Hematopoietic multipotent progenitor cell treated with erythropoietin and hydrocortisone succinate and interleukin-3 and kit ligand, for 15 days (in vitro differentiated cells): Measurements from ENCODE around the gene ACTN1.

Source experiments
- DNase-seq: peaks from one replicate; pipeline ENCODE4 v3.0.0-alpha.2; 2015; ENCODE audit warnings: low spot score

The ACTN1 gene

DNA sequence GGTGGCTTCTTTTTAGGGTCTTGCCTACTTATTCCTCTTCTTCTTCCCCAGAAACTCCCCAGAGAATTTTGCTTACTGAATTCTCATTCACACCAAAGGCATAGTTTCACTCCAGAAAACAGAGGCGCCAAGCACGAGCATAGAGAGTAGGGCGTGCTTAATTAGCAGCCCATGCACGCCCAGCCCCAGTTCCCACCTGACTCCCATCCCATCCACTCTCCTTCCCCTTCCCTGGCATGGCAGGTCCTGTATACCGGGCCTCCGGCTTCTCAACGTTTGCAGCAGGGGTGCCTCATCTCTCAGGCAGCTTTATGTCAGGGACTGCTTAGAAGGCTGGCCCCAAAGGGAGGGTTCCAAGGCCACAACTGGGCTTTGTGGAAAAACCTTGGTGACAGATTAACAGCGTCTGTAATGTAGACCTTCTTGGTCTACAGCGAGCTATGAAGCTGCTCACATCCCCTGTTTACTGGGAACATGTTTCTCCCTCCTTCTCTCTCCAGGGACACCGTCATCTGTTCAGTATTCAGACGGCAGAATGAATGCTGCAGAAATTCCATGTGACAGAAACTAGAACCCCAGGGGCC is 62.7 kb downstream of the ACTN1 start:
- DNase-seq = no peak

DNA sequence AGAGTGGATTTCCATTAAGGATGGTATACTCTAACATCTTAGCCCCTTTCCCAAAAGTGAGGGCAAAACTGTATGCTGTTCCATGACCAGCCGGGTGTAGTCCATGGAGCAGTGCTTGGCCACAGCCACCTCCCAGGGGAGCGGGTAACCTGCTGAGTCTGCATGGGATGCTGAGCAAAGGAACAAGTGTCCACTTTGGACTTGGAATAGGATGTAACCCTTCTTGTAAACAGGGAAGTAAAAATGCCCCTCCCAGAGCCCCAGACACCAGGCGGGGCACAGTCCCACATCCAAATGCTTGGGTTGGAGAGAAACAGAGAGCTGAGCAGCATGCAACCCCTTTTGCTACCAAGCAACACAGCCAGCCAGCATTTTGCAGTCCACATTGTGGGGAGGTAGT is 65.6 kb downstream of the ACTN1 start:
- no peak for DNase-seq

DNA sequence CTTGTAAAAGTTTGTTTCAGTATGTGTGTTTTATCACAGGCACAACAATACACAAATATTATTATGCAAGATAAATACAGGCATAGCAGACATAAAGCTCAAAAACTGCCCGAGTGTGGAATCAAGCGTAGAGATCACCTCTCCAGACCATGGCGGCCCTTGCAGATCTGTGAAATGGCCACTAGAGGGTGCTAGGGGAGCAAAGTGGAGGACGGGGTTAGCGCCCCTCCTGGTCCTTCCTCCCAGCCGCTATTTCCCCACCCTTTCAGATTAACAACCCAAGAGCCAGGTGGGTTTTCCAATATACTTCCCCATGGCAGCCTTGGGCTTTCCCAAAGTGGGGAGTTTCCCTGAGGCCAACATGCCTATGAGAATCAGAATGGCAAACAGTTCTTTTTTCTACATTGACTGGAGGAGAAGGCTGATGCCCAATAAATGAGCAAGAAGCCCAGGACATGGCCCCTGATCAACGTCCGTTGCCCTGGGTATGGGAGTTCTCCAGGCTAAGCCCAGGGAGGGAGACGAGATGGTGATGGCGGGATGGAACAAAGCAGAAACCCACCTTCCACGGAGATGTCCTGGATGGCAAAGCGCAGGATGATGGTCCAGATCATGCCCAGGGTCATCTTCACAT is 67.4 kb downstream of the ACTN1 start:
- DNase-seq = peak; percentile 65

GRCh38 chr14:68910540-68910939 is 68.6 kb downstream of the ACTN1 start:
- no peak for DNase-seq

- no peak for DNase-seq
These were observed 70.3 kb downstream of the ACTN1 start for GRCh38 chr14:68908803-68909202.

DNA sequence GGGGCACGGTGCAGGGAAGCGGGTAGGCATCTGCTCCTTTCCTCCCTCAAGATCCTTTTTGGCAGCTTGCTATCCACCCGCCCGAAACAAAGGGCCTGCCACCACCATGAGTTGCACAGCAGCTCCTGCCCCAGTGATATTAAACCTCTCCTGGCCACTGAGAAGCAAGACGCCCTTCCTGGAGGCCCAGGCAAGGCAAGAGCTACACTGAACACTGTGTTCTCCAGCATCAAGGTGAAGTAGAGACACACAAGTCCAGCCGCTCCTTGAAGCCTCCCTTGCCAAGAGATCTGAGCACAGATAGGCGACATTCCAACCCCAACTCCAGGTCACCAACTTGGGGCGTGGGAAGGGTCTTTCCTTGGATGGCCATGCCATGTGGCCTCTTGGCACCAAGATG is 70.9 kb downstream of the ACTN1 start:
- no peak for DNase-seq

DNA sequence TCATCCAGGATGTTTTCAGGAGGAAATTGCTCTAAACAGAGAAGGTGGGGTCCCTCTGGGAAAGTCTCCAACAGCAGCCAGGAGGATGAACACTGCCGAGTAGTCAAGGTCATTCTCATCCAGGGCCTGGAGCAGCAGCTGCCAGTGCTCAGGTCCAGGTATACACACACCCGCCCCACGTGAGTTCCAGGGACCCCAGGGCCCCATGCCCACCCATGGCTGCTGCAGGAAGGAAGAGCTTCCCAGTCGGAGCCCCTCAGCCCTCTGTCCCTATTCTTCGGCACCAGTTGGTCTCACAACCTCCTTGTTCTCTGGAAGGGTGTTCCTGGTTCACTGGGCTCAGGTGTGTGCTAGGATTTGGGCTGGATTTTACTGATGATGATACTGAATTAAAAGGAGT is 72.7 kb downstream of the ACTN1 start:
- DNase-seq = no peak

- no peak for DNase-seq
These were observed 73.8 kb downstream of the ACTN1 start for GRCh38 chr14:68905107-68905895.

DNA sequence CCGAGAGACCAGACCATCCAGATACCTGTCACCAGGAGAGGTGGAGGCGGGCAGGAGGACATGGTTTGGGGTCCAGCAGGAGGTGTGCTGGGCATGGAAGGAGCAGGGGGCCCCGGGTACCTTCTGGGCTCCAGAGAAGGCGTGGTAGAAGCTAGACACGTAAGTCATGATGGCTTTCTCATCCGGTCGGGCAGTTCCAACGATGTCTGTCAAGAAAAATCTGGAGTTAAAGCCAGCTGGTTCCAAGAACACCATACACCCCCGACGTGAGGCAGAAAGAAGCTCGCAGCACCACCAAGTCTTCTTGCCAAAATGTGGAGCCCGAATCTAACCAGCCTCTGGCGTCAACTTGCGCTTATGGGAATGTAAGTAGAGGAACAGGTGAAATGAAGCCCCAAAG is 76.7 kb downstream of the ACTN1 start:
- no peak for DNase-seq

DNA sequence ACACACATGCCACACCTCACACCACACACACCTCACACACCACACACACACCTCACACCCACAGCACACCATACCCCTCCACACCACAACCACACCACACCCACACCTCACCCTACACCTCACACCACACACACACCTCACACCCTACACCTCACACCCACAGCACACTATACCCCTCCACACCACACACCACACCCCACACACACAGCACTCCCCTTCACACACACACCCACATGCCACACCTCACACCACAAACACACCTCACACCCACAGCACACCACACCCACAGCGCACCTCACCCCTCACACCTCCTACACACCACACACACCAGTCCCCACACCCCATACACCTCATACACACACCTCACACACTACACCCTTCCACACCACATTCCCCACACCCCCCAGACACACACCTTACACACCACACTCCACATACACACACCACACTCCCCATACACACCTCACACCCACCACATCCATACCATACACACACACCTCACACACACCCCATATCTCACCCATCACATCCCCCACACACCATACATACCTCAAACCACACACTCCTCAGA is 80.0 kb downstream of the ACTN1 start:
- no peak for DNase-seq

GRCh38 chr14:68898248-68899032 is 80.7 kb downstream of the ACTN1 start:
- DNase-seq = no peak

DNA sequence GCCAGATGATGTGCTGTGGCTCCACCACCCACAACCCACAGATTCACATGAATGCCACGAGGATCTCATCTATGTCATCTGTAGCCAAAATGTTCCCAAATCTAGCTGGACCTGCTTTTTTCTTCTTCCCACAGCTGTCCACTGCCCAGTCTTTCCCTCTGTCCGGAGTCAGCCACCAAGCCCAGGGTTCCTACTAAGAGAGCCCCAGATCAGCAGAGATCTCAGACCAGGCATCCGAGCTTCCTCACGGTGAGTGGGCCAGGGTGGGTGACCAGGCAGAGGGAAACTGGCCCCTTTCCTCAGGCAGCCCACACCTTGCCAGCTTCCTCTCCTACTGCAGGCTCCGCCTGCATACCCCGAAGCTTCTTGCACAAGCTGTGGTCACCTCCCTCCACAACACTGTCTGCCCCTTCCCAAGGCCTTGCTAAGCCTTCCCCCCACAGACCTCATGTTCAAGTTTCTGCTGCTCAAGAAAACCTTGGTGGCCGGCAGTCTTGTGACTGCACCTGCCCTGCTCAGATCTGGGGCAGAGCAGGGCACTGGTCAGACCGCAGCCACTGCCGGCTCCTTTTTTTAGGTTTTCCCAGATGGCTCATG is 81.4 kb downstream of the ACTN1 start:
- no peak for DNase-seq

DNA sequence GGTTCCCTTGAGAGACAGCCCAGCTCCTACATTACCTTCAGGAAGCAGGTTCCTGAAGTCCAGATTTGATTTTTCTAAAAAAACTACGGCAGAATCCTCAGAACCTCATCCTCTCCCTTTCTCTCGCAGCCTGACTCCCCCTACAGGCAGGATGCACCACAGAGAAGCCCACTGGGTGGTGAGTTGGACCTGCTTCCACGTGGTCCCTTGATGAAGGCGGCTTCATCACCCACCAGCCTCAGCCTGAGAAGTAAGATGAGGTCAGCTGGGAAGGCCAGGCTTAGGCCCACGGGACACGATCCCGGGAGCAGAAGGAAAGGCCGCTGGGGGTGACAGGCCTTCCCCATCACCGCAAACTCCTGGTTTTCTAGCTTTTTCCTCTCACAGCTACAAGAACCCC is 83.0 kb downstream of the ACTN1 start:
- DNase-seq = no peak

DNA sequence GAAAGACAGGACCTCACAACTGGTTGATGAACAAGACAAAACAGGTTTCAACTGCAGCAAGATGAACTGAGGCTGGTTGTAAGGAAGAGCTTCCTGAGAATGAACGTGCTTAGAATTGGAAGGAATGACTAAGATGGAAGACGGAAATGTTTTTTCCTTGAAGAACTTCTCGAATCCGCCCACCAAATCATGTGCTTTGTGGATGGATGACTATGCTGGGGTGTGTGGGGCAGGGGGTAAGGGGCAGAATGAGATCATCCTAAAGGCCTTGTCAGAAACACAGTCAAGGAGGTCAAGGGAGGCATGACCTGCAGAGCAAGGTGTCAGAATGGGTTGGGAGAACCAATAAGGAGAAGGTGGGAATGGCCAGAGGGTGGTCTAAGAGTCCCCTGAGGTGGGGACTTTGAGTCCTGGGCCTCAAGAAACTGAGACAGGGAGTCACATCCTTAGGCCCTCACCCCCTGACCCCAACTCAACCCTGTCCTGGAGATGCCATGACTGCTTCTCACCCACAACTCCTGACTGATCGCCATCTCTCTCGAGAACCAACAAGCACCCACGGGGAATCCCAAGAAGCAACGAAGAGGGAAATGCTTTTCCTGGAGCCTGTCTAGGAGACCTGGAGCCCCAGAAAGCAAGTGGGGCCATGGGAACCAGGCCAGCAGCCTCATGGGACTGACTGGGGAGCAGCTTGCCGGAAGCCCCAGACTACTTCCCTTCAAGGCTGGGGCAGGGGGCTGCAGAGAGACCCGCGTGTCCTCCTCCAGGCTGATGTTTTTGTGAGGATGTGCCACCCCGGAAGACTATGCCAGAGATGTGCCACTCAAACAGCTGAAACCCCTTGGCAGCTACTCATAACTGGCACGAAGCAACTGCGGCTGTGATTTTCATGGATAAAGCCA is 84.0 kb downstream of the ACTN1 start:
- DNase-seq = no peak

DNA sequence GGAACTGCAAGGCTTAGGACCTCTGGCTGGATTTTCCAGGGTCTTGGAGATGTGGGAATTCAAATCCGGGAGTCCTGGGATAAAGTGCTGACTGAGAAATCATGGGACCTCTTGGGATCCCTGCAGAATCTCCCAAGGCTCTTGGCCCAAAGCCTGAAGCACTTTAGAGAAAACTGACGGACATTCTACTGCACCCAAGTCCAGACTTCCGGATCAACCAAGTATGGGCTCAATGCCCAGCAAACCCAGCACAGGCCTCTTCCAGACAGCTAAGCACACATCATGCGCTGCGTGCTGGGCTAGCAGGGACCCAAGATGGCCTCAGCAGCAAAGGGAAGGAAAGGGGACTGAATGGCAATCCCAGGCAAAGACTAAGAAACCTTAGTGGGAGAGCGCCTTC is 85.0 kb downstream of the ACTN1 start:
- DNase-seq = no peak

DNA sequence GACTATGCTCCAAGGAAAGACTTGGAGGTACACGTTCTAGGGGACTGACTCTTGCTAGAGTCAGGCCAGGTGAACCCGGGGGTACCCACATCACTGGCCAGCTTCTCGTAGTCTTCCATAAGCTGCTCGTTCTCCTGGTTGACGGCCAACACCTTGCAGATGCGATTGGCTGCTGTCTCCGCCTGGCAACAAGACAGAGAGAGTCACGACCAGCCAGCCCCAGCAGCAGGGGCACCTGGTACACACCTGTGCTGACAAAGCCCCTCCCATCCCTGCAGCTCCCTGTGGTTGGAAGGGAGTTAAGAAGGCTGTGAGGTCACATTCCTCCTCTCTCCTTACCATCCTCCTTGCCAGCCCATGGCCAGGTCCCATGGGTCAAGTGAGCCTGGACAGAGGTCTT is 85.5 kb downstream of the ACTN1 start:
- no peak for DNase-seq

- DNase-seq = no peak
These were observed 86.1 kb downstream of the ACTN1 start for GRCh38 chr14:68892961-68893360.

DNA sequence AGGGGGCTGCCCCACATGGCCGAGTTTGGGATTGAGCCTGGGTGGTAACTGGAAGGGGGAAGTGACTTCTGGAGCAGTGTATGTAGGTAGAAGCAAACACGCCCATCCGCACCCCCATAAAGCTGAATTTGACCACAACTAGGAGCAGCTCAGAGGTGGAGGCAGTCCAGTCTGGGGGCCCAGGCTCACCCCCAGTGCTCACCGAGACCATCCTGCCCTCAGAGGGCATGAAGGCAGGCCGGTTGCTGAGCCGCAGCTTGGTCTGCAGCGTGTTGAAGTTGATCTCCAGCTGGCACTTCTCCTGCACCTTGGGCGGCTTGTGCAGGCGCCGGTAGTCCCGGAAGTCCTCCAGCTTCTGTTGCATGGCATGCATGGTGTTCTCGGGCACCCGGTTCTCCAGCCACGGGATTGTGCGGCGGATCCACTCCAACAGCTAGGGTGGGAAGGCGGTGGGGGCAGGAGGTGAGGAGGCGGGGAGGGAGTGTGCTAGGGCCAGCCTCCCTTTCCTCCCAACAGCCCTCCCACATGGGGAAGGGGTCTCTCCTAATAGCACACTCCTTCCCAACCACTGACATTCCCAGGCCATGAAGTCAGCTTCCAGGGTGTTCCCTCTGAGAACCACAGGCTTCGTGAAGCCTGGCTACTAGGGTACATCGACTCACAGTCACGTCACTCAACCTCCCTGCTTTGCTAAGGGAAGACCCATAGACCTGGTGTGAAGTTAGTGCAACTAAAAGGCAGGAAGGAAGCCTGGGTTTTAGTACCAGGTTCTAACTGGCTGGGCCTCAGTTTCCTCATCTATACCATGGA is 87.0 kb downstream of the ACTN1 start:
- no peak for DNase-seq

DNA sequence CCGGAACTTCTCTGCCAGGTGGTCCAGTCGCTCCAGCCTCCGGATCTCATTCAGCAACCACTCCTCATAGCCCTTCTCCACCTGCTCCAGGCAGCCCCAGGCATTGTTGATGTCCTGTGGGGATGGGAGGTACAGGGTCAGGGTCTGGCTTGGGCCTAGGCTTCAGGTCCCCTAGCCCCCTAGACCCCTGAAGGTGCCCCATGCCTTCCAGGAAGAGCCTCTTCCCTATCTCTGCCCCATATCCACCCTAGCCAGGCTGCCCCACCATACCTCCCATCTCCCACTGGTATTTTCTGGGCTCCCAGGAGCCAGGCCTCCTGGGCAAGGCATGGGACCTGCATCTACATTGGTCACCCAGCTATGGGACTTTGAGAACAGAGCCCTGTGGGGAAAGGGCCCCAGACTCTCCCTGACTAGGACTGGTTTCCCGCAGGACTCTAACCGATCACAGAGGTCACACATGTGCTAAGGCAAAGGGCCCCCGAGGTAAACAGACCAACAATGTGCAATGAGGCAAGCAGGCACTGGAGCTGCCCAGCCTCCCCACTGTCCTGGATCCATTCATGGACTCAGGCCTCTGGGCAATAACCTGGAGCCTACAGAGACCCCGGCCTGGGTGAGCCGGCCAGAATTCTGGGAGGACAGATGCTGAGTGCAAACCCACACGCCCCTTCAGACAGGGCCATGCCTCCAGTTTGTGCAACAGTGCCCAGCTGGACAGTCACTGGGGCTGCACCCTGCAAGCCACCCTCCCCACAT is 88.8 kb downstream of the ACTN1 start:
- DNase-seq = no peak
